Ishikawa (cell line): ENCODE measurements around the gene TUBGCP3.

Source experiments
- CEBPB ChIP-seq: IDR thresholded peaks from 2 replicates; pipeline ENCODE4 v1.6.1; 2012
- EGR1 ChIP-seq: IDR thresholded peaks from 2 replicates; pipeline ENCODE4 v1.6.1; 2012
- FOXM1 ChIP-seq: IDR thresholded peaks from 2 replicates; pipeline ENCODE4 v1.6.1; 2012; ENCODE audit warnings: low read depth, borderline replicate concordance
- RAD21 ChIP-seq: IDR thresholded peaks from 2 replicates; pipeline ENCODE4 v1.6.1; 2012; ENCODE audit warnings: low read depth
- TAF1 ChIP-seq: IDR thresholded peaks from 2 replicates; pipeline ENCODE4 v1.6.1; 2012; ENCODE audit warnings: low read depth, mild to moderate bottlenecking
- TEAD4 ChIP-seq: IDR thresholded peaks from 2 replicates; pipeline ENCODE4 v1.6.1; 2012
- YY1 ChIP-seq: IDR thresholded peaks from 2 replicates; pipeline ENCODE4 v1.6.1; 2012; ENCODE audit warnings: low read depth
- ZBTB7A ChIP-seq: IDR thresholded peaks from 2 replicates; pipeline ENCODE4 v1.6.1; 2012; ENCODE audit warnings: low read depth
- TF ChIP-seq, protein P1 (sequence below): IDR thresholded peaks from 2 replicates; pipeline ENCODE4 v1.6.1; 2012; ENCODE audit warnings: low read depth, mild to moderate bottlenecking
- TF ChIP-seq, protein P2 (sequence below): IDR thresholded peaks from 2 replicates; pipeline ENCODE4 v1.6.1; 2012

DNA sequence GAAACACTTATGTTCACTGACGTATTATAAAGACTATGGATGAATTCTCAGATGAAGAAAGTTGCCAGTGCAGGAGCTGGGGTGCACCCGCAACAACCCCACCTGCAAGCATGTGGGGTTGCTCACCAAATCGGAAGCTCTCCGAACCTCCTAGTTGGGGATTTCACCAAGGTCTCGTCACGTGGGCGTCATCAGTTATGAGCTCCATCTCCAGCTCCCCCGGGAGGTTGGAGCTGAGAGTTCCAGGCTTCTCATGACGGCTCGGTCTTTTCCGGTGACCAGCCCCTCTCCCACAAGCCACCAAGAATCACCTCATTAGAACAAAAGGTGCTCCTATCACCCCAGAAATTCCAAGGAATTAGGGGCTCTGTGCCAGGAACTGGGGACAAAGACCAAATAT, 46.1 kb upstream of the TUBGCP3 start:
- TF ChIP-seq, protein P1, sequence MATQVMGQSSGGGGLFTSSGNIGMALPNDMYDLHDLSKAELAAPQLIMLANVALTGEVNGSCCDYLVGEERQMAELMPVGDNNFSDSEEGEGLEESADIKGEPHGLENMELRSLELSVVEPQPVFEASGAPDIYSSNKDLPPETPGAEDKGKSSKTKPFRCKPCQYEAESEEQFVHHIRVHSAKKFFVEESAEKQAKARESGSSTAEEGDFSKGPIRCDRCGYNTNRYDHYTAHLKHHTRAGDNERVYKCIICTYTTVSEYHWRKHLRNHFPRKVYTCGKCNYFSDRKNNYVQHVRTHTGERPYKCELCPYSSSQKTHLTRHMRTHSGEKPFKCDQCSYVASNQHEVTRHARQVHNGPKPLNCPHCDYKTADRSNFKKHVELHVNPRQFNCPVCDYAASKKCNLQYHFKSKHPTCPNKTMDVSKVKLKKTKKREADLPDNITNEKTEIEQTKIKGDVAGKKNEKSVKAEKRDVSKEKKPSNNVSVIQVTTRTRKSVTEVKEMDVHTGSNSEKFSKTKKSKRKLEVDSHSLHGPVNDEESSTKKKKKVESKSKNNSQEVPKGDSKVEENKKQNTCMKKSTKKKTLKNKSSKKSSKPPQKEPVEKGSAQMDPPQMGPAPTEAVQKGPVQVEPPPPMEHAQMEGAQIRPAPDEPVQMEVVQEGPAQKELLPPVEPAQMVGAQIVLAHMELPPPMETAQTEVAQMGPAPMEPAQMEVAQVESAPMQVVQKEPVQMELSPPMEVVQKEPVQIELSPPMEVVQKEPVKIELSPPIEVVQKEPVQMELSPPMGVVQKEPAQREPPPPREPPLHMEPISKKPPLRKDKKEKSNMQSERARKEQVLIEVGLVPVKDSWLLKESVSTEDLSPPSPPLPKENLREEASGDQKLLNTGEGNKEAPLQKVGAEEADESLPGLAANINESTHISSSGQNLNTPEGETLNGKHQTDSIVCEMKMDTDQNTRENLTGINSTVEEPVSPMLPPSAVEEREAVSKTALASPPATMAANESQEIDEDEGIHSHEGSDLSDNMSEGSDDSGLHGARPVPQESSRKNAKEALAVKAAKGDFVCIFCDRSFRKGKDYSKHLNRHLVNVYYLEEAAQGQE: no peak
- TF ChIP-seq YY1 (no peak), RAD21 (no peak), ZBTB7A (no peak), FOXM1 (no peak), CEBPB (no peak), TAF1 (no peak), EGR1 (no peak), TEAD4 (no peak)
- TF ChIP-seq, protein P2, sequence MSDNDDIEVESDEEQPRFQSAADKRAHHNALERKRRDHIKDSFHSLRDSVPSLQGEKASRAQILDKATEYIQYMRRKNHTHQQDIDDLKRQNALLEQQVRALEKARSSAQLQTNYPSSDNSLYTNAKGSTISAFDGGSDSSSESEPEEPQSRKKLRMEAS: no peak
